ENCODE data around the gene TSPAN2. TPM values are rescaled to one million over a fixed set of nuclear protein-coding genes. Genes with fewer than 3 reads are reported as not detected.

TSPAN2 gene
- total and polyA plus RNA-seq, 7 donors = 0.46 to 122 (median 61.5) TPM

- H3K9me3 ChIP-seq = peaks cover 0 to 14% (median 2%) of the 10 kb centered on the region in 4 donors
- no peak overlapping the region for H3K4me3 ChIP-seq
- H3K36me3 ChIP-seq = no peaks in the 10 kb centered on the region
- H3K27ac ChIP-seq = no peak overlapping the region
- intact Hi-C loops (cut with DNase I) = no loop called here
- TF ChIP-seq POLR2A (IDR thresholded peaks at IDR 0.05) = no peak
- TF ChIP-seq EP300 (IDR thresholded peaks at IDR 0.05) = no peak
- TF ChIP-seq, protein P1, sequence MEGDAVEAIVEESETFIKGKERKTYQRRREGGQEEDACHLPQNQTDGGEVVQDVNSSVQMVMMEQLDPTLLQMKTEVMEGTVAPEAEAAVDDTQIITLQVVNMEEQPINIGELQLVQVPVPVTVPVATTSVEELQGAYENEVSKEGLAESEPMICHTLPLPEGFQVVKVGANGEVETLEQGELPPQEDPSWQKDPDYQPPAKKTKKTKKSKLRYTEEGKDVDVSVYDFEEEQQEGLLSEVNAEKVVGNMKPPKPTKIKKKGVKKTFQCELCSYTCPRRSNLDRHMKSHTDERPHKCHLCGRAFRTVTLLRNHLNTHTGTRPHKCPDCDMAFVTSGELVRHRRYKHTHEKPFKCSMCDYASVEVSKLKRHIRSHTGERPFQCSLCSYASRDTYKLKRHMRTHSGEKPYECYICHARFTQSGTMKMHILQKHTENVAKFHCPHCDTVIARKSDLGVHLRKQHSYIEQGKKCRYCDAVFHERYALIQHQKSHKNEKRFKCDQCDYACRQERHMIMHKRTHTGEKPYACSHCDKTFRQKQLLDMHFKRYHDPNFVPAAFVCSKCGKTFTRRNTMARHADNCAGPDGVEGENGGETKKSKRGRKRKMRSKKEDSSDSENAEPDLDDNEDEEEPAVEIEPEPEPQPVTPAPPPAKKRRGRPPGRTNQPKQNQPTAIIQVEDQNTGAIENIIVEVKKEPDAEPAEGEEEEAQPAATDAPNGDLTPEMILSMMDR (IDR thresholded peaks at IDR 0.05) = no peak
- no peak for TF ChIP-seq POLR2AphosphoS5 (IDR thresholded peaks at IDR 0.05)
- peaks cover 0 to 2% (median under 1%) of the 10 kb centered on the region in 4 donors for H3K4me1 ChIP-seq
- H3K27me3 ChIP-seq = no peaks in the 10 kb centered on the region
- DNase-seq = no peak
These were observed 28.8 kb upstream of the TSPAN2 start for GRCh38 chr1:115118086-115118485.

GRCh38 chr1:115117298-115117697 lies 28.0 kb upstream of the TSPAN2 start:
- intact Hi-C loops (cut with DNase I) = no loop called here
- H3K36me3 ChIP-seq = no peaks in the 10 kb centered on the region
- TF ChIP-seq, protein P1 (IDR thresholded peaks at IDR 0.05) = no peak
- no peak for TF ChIP-seq POLR2AphosphoS5 (IDR thresholded peaks at IDR 0.05)
- TF ChIP-seq POLR2A (IDR thresholded peaks at IDR 0.05) = no peak
- no peak for TF ChIP-seq EP300 (IDR thresholded peaks at IDR 0.05)
- no peaks in the 10 kb centered on the region for H3K27me3 ChIP-seq
- H3K4me3 ChIP-seq = no peak overlapping the region
- H3K9me3 ChIP-seq = peaks cover 0 to 14% (median 2%) of the 10 kb centered on the region in 4 donors
- no peak for DNase-seq
- H3K4me1 ChIP-seq = peaks cover 0 to 9% (median 3%) of the 10 kb centered on the region in 4 donors
- no peak overlapping the region for H3K27ac ChIP-seq
- WGBS, 2 donors = 91 to 93% methylated on average over 1 of the region's 1 CpG

DNA sequence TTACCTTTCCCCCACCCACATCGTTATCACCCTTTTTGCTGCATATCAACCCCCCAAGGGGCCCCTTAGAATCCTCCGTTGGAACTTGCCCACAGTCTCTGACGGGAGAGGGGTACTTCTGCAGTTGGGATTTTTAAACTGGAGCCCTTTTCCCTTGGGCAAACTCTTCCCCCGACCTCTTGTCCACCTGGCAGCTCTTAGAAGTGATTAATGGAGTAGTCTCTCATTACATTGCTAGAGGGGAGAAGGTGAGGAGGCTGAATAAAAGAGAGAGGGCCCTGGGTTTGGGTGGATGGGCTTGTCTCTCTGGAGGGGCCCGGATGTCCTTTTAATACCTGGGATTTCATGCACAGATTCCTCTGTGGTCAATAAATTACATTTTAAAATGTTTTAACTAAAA lies 27.2 kb upstream of the TSPAN2 start:
- H3K27ac ChIP-seq = no peak overlapping the region
- TF ChIP-seq POLR2AphosphoS5 (IDR thresholded peaks at IDR 0.05) (no peak), EP300 (IDR thresholded peaks at IDR 0.05) (no peak), POLR2A (IDR thresholded peaks at IDR 0.05) (no peak)
- TF ChIP-seq, protein P1 (IDR thresholded peaks at IDR 0.05) = no peak
- H3K4me3 ChIP-seq = no peak overlapping the region
- no peak for DNase-seq
- H3K27me3 ChIP-seq = no peaks in the 10 kb centered on the region
- peaks cover 0 to 8% (median 2%) of the 10 kb centered on the region in 4 donors for H3K9me3 ChIP-seq
- H3K36me3 ChIP-seq = no peaks in the 10 kb centered on the region
- intact Hi-C loops (cut with DNase I) = no loop called here
- 84 to 87% methylated on average over 5 of the region's 5 CpGs for WGBS, 2 donors
- H3K4me1 ChIP-seq = peaks cover 0 to 10% (median 3%) of the 10 kb centered on the region in 4 donors

DNA sequence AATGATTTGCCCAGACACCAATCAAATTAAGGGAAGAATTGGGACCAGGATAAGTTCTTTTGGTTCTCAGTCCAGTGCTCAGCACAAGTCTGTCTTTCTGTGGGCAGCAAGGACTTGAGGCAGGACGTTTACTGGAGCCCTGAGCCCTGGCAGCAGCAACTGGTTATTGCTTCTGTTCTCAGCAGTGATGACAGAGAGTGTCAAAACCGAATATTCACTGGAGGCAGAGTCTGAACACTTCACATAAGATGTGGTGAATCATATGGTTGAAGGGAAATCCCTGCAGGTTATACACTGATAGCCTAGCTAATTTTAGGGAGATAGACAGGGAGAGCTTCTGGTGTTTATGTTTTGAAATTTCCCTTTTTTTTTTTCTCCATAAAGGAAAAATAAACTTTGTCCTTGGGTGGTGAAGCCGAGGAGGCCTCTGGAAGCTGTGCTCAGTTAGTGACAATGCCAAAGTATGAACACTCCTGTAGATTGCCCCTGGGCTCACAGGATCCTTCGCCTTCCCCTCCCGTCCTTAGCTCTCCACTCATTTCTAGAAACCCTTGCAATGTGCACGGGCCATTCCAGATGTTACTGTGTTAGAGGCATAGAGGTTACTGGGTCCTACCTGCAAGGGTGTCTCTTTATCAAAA lies 26.3 kb upstream of the TSPAN2 start:
- H3K27ac ChIP-seq = no peak overlapping the region
- no peaks in the 10 kb centered on the region for H3K36me3 ChIP-seq
- H3K4me3 ChIP-seq = no peak overlapping the region
- peaks cover 0 to 8% (median 0%) of the 10 kb centered on the region in 4 donors for H3K9me3 ChIP-seq
- H3K27me3 ChIP-seq = no peaks in the 10 kb centered on the region
- peaks cover 0 to 10% (median 3%) of the 10 kb centered on the region in 4 donors for H3K4me1 ChIP-seq
- TF ChIP-seq, protein P1 (IDR thresholded peaks at IDR 0.05) = no peak
- TF ChIP-seq EP300 (IDR thresholded peaks at IDR 0.05) (no peak), POLR2A (IDR thresholded peaks at IDR 0.05) (no peak), POLR2AphosphoS5 (IDR thresholded peaks at IDR 0.05) (no peak)
- intact Hi-C loops (cut with DNase I) = no loop called here
- 76 to 77% methylated on average over 6 of the region's 6 CpGs for WGBS, 2 donors
- DNase-seq = no peak

GRCh38 chr1:115114308-115114707 lies 25.0 kb upstream of the TSPAN2 start:
- H3K4me1 ChIP-seq = peaks cover 0 to 10% (median 3%) of the 10 kb centered on the region in 4 donors
- peaks cover 0 to 2% (median under 1%) of the 10 kb centered on the region in 4 donors for H3K9me3 ChIP-seq
- DNase-seq = no peak
- H3K27me3 ChIP-seq = no peaks in the 10 kb centered on the region
- 11 to 28% methylated on average over 3 of the region's 3 CpGs for WGBS, 2 donors
- intact Hi-C loops (cut with DNase I) = no loop called here
- TF ChIP-seq POLR2AphosphoS5 (IDR thresholded peaks at IDR 0.05) (no peak), POLR2A (IDR thresholded peaks at IDR 0.05) (no peak), EP300 (IDR thresholded peaks at IDR 0.05) (no peak)
- TF ChIP-seq, protein P1 (IDR thresholded peaks at IDR 0.05) = no peak
- no peak overlapping the region for H3K27ac ChIP-seq
- H3K36me3 ChIP-seq = no peaks in the 10 kb centered on the region
- H3K4me3 ChIP-seq = no peak overlapping the region
